ENCODE data around the gene OR52J3. TPM values are rescaled to one million over a fixed set of nuclear protein-coding genes. Genes with fewer than 3 reads are reported as not detected.

OR52J3 gene
- total RNA-seq (2022; extraction: Qiagen RNA extraction; ENCODE audit: low read depth) = not detected in 5 replicates

DNA sequence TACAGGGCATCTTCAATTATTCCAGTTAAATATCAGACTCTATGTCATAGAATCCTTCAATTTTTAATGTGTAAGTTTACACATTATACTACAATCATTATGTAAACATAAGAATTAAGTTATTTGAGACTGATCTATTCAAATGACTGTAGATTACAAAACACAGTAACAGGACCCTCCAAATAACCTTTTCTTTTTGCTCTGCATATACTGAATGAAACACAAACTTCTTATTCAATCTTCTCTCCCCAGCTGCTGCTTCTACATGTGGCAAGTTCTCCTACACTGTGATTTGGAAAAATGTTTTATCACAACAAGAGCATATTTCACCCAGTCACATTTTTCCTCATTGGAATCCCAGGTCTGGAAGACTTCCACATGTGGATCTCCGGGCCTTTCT, at the start of gene OR52J3:
Gene OR52J3, plus strand, starts transcription at position 301 of the 400 bp plus-strand sequence. Its CDS starts 0 bp downstream, at position 301.

DNA sequence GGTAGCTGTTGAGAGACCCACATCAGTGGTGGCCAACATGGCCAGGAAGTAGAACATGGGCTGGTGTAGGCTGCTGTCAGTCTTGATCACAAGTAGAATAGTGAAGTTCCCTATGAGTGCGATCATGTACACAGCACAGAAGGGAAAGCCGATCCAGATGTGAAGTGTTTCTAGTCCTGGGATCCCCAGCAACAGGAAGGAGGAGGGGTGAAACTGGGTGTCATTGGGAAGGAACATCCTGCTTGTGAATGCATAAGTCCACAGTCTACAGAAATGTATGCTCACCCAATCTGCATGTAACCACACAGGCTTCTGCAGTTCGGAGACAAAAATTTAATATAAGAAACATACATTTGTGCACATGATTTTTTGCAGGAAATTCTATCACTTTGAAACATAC, 13.1 kb downstream of the OR52J3 start, which contains the start of gene OR52E2:
Gene OR52E2, minus strand, starts transcription at position 237 of the 400 bp plus-strand sequence. Its CDS starts 0 bp downstream, at position 237.

DNA sequence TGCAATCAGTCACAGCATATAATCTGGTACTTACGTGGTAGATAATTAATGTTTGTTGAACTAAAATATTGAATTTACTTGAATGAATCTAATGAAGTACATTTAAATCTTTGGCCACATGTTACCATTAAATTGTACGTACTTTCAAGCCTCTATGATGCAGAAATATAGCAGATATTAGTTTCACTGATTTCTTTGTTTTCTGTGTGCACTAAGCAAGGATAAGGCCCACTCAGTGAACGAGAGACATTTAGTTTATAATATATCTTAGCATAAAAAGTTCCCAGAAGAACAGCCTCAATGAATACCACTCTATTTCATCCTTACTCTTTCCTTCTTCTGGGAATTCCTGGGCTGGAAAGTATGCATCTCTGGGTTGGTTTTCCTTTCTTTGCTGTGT, 22.9 kb downstream of the OR52J3 start, which contains the start of gene OR52E1:
Gene OR52E1, plus strand, starts transcription at position 301 of the 400 bp plus-strand sequence.

Other genes starting within 250 kb of the OR52J3 start
- gene OR52R1, start 242.1 kb upstream of the OR52J3 start, total RNA-seq (2022; extraction: Qiagen RNA extraction; ENCODE audit: low read depth) = not detected in 5 replicates
- not detected in 5 replicates for gene OR51F2, start 225.2 kb upstream of the OR52J3 start, total RNA-seq (2022; extraction: Qiagen RNA extraction; ENCODE audit: low read depth)
- gene OR51S1, start 197.3 kb upstream of the OR52J3 start, total RNA-seq (2022; extraction: Qiagen RNA extraction; ENCODE audit: low read depth) = not detected in 5 replicates
- gene OR51T1, start 164.6 kb upstream of the OR52J3 start, total RNA-seq (2022; extraction: Qiagen RNA extraction; ENCODE audit: low read depth) = not detected in 5 replicates
- gene OR51A7, start 142.7 kb upstream of the OR52J3 start, total RNA-seq (2022; extraction: Qiagen RNA extraction; ENCODE audit: low read depth) = not detected in 5 replicates
- not detected in 5 replicates for gene OR51G2, start 127.2 kb upstream of the OR52J3 start, total RNA-seq (2022; extraction: Qiagen RNA extraction; ENCODE audit: low read depth)
- not detected in 5 replicates for gene OR51G1, start 122.2 kb upstream of the OR52J3 start, total RNA-seq (2022; extraction: Qiagen RNA extraction; ENCODE audit: low read depth)
- gene OR51A4, start 98.9 kb upstream of the OR52J3 start, total RNA-seq (2022; extraction: Qiagen RNA extraction; ENCODE audit: low read depth) = not detected in 5 replicates
- not detected in 5 replicates for gene OR51A2, start 90.8 kb upstream of the OR52J3 start, total RNA-seq (2022; extraction: Qiagen RNA extraction; ENCODE audit: low read depth)
- gene OR51L1, start 51.7 kb upstream of the OR52J3 start, total RNA-seq (2022; extraction: Qiagen RNA extraction; ENCODE audit: low read depth) = not detected in 5 replicates
- gene OR52E2, start 13.1 kb downstream of the OR52J3 start, total RNA-seq (2022; extraction: Qiagen RNA extraction; ENCODE audit: low read depth) = not detected in 5 replicates
- gene OR52E1, start 23.0 kb downstream of the OR52J3 start, total RNA-seq (2022; extraction: Qiagen RNA extraction; ENCODE audit: low read depth) = not detected in 5 replicates
- gene OR52A5, start 91.8 kb downstream of the OR52J3 start, total RNA-seq (2022; extraction: Qiagen RNA extraction; ENCODE audit: low read depth) = not detected in 5 replicates
- not detected in 5 replicates for gene OR52A1, start 108.2 kb downstream of the OR52J3 start, total RNA-seq (2022; extraction: Qiagen RNA extraction; ENCODE audit: low read depth)
- gene OR51V1, start 154.2 kb downstream of the OR52J3 start, total RNA-seq (2022; extraction: Qiagen RNA extraction; ENCODE audit: low read depth) = not detected in 5 replicates
- not detected in 5 replicates for gene HBB, start 180.5 kb downstream of the OR52J3 start, total RNA-seq (2022; extraction: Qiagen RNA extraction; ENCODE audit: low read depth)
- not detected in 5 replicates for gene HBD, start 188.0 kb downstream of the OR52J3 start, total RNA-seq (2022; extraction: Qiagen RNA extraction; ENCODE audit: low read depth)
- gene HBG1, start 203.3 kb downstream of the OR52J3 start, total RNA-seq (2022; extraction: Qiagen RNA extraction; ENCODE audit: low read depth) = not detected in 5 replicates
- not detected in 5 replicates for gene HBG2, start 208.3 kb downstream of the OR52J3 start, total RNA-seq (2022; extraction: Qiagen RNA extraction; ENCODE audit: low read depth)
- not detected in 5 replicates for gene HBE1, start 223.4 kb downstream of the OR52J3 start, total RNA-seq (2022; extraction: Qiagen RNA extraction; ENCODE audit: low read depth)